Suprapubic skin (tissue), 4 donors: ENCODE results near the gene DDOST. TPM values are rescaled to one million over a fixed set of nuclear protein-coding genes. Genes with fewer than 3 reads are reported as not detected.

Experiments
- DNase-seq, 2 donors: peaks; one replicate each; pipeline ENCODE4 v3.0.0-alpha.2; 2019; ENCODE audit warnings: low spot score in 2 of 2
- H3K27ac ChIP-seq: fragments of 200-600 bp; sonication (generic); one replicate; pipeline ENCODE4 v1.5.1; 2019
- H3K27me3 ChIP-seq: fragments of 200-600 bp; sonication (generic); one replicate; pipeline ENCODE4 v1.5.1; 2019
- H3K36me3 ChIP-seq: fragments of 200-600 bp; sonication (generic); one replicate; pipeline ENCODE4 v1.5.1; 2019
- H3K4me1 ChIP-seq: fragments of 200-600 bp; sonication (generic); one replicate; pipeline ENCODE4 v1.5.1; 2019
- H3K4me3 ChIP-seq: fragments of 200-600 bp; sonication (generic); one replicate; pipeline ENCODE4 v1.5.1; 2019; ENCODE audit warnings: mild to moderate bottlenecking
- H3K9me3 ChIP-seq: fragments of 200-600 bp; sonication (generic); one replicate; pipeline ENCODE4 v1.5.1; 2019
- EP300 ChIP-seq: sonication (generic); formaldehyde crosslinking; IDR thresholded peaks from one replicate; pipeline ENCODE4 v1.6.1; 2017; ENCODE audit warnings: antibody characterized with exemption
- POLR2A ChIP-seq, 2 donors: fragments of 450-650 bp; IDR thresholded peaks; one replicate each; pipeline ENCODE4 v1.6.1; 2017; ENCODE audit warnings: antibody characterized with exemption in 2 of 2, mild to moderate bottlenecking in 2 of 2, moderate library complexity in 2 of 2
- POLR2AphosphoS5 ChIP-seq, 3 donors: sonication (generic); formaldehyde crosslinking; IDR thresholded peaks; one replicate each; pipeline ENCODE4 v1.6.1; 2017; ENCODE audit warnings: antibody characterized with exemption in 3 of 3
- WGBS: methylation state at CpG from one replicate; pipeline ENCODE4 v1.1.5; 2018; 5-methylcytosine and 5-hydroxymethylcytosine counted together
- total RNA-seq, 4 donors: library from RNA; depleted of rRNA; stranded (reverse); fragments of >200 nt; gene quantifications; one replicate each; pipeline ENCODE4 v1.1.0, GENCODE V29; 2016
- TF ChIP-seq, protein P1 (sequence below), 2 donors: fragments of 200-600 bp in 1 of 2; fragments of 450-650 bp in 1 of 2; sonication (generic) in 1 of 2; IDR thresholded peaks; one replicate each; pipeline ENCODE4 v1.5.1; 2016 to 2019; ENCODE audit warnings: antibody characterized with exemption in 2 of 2, mild to moderate bottlenecking in 1 of 2, moderate library complexity in 1 of 2

Gene DDOST
- total RNA-seq, 4 donors from 2014 or later, result 75.9 to 143 (median 125) TPM

DNA sequence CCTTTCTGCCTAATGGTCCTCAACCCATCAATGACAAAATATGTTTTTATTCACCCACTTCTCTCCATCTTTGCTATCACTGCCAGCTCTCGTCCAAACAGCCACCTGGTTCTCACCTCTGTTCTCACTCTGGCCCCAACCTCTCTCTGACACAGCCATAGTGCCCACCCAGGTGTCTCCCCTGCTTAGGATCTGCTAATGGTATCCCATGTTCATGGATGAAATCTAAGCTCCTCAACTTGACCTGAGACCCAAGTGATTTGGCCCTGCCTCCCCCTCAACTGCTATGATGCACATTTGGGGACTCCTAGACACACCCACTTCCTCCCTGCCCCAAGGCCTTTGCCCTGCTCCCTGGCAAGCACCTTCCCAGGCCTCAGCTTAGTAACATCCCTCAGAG is 30.7 kb upstream of the DDOST start:
- DNase-seq, result no peak
- Histone ChIP-seq H3K36me3 (no peaks in the 10 kb centered on the region), H3K27ac (no peak overlapping the region), H3K9me3 (no peaks in the 10 kb centered on the region), H3K4me3 (no peak overlapping the region), H3K4me1 (peaks cover 10% of the 10 kb centered on the region), H3K27me3 (no peaks in the 10 kb centered on the region)
- 72% methylated on average over 1 of the region's 1 CpG for WGBS
- TF ChIP-seq POLR2AphosphoS5 (IDR thresholded peaks at IDR 0.05), result no peak
- no peak for TF ChIP-seq EP300
- TF ChIP-seq, protein P1, sequence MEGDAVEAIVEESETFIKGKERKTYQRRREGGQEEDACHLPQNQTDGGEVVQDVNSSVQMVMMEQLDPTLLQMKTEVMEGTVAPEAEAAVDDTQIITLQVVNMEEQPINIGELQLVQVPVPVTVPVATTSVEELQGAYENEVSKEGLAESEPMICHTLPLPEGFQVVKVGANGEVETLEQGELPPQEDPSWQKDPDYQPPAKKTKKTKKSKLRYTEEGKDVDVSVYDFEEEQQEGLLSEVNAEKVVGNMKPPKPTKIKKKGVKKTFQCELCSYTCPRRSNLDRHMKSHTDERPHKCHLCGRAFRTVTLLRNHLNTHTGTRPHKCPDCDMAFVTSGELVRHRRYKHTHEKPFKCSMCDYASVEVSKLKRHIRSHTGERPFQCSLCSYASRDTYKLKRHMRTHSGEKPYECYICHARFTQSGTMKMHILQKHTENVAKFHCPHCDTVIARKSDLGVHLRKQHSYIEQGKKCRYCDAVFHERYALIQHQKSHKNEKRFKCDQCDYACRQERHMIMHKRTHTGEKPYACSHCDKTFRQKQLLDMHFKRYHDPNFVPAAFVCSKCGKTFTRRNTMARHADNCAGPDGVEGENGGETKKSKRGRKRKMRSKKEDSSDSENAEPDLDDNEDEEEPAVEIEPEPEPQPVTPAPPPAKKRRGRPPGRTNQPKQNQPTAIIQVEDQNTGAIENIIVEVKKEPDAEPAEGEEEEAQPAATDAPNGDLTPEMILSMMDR (IDR thresholded peaks at IDR 0.05), result no peak
- TF ChIP-seq POLR2A (IDR thresholded peaks at IDR 0.05), result no peak

DNA sequence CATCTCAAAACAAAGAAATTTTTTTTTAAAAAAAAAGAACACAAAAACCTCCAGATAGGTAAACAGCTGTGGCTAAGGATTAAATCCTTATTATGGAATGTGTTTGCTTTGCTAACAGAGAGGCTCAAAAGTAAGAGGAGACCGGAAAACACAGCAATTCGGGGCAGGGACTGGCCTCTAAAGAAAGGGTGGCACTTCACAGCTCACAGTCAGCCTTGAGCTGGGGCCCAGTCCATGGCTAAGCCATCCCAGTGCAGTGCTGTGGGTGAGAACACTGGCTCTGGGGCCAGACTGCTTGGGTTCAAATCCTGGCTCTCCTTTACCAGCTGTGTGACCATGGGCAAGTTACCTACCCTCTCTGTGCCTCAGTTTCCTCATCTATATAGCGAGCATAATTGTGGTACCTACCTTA is 28.5 kb upstream of the DDOST start:
- WGBS, result 97% methylated on average over 3 of the region's 3 CpGs
- peaks cover 4% of the 10 kb centered on the region for H3K4me1 ChIP-seq
- no peaks in the 10 kb centered on the region for H3K9me3 ChIP-seq
- no peaks in the 10 kb centered on the region for H3K27me3 ChIP-seq
- DNase-seq, result no peak
- H3K27ac ChIP-seq, result no peak overlapping the region
- H3K36me3 ChIP-seq, result no peaks in the 10 kb centered on the region
- TF ChIP-seq EP300 (no peak), POLR2AphosphoS5 (IDR thresholded peaks at IDR 0.05) (no peak), POLR2A (IDR thresholded peaks at IDR 0.05) (no peak)
- TF ChIP-seq, protein P1 (IDR thresholded peaks at IDR 0.05), result no peak
- no peak overlapping the region for H3K4me3 ChIP-seq

DNA sequence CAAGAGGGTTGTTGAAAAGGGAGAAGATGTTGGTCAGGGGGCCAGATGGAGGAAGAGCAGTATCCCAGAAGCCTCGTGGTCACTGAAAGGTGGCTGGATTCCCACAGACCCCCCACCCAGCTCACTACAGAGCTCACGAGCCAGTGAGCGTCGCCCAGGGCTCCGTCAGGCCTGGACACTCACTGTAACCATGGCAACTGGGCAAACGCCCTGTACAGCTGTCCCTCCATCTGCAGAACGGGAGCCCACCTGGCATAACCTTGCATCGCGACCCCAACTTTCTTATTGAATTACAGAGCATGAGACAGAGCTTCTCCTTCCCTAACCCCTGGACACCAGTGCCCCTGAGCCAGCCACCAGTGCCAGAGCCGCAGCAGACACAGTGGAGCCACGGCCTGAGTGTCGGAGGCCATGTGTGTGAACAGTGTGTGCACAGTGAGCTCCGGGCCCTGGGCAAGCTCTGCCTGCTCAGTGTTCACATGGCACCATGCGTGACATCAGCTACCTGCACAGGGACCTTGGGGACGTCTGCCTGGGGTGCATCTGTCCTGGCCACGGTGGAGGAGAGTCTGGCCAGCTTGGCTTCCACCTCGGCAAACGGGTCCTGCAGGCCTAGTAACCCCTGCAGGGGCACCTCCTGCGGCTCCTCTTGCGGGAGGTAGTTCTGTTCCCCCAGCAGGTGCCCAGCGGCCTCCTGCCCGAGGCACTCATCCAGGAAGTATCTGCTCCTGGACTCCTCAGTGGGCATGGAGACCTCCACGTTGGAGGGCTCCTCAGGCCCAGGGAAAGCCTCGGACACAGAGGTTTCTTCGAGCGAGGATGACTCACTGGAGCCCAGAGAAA is 25.9 kb upstream of the DDOST start:
- Histone ChIP-seq H3K27ac (no peak overlapping the region), H3K4me1 (peaks cover 7% of the 10 kb centered on the region), H3K36me3 (no peaks in the 10 kb centered on the region), H3K27me3 (no peaks in the 10 kb centered on the region), H3K4me3 (no peak overlapping the region), H3K9me3 (no peaks in the 10 kb centered on the region)
- TF ChIP-seq EP300 (no peak), POLR2A (IDR thresholded peaks at IDR 0.05) (no peak), POLR2AphosphoS5 (IDR thresholded peaks at IDR 0.05) (no peak)
- TF ChIP-seq, protein P1 (IDR thresholded peaks at IDR 0.05), result no peak
- DNase-seq, result no peak
- WGBS, result 84% methylated on average over 21 of the region's 26 CpGs

DNA sequence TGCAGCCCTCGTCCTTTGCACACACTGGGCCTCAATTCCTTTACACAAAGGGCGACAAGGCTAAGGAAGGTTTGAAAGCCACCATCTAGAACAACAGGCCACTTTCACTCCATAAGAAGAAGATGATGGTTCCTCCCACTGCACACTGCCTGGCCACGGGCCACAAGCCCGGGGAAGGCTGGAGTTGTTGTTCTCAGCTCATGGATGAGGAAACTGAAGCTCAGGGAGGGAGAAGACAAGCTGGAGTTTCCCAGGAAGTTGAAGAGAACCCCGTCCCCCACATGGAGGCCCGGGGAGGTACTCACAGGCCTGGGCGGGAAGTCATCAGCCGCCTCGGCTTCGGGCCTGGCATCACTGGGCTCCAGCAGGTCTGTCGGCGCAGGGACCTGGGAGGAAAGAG is 24.6 kb upstream of the DDOST start:
- TF ChIP-seq, protein P1 (IDR thresholded peaks at IDR 0.05), result no peak
- TF ChIP-seq POLR2A (IDR thresholded peaks at IDR 0.05) (no peak), POLR2AphosphoS5 (IDR thresholded peaks at IDR 0.05) (no peak), EP300 (no peak)
- Histone ChIP-seq H3K4me1 (peaks cover 7% of the 10 kb centered on the region), H3K36me3 (no peaks in the 10 kb centered on the region), H3K27me3 (no peaks in the 10 kb centered on the region), H3K27ac (peak overlapping the region; percentile 28), H3K9me3 (no peaks in the 10 kb centered on the region), H3K4me3 (no peak overlapping the region)
- no peak for DNase-seq
- WGBS, result 85% methylated on average over 12 of the region's 12 CpGs

DNA sequence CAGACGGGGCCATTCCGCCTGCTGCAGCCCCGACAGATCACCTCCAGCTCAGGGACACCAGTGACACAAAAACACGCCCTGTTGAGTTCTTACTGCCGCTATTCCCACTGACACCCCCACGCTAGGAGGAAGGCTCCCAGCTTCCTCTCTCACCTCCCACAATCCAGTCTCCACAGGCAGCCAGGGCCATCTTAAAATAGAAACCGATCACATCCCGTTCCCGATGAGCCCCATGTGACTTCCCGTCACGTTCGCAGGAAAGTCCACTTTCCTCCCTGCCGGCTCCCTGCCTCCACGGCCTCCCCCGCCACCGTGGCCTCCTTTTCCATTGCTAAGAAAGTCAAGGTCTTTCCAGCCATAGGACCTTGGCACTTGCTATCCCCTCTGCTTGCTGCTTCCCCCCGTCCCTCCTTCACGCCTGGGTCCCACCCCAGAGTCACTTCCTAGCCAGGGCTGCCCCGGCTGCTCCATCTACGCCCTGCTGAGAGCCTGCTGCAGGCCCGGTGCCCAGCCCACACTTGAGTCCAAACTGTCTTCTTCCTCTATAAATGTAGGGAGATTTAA is 24.0 kb upstream of the DDOST start:
- peak overlapping the region; percentile 44 for H3K27ac ChIP-seq
- whole genome bisulfite sequencing, result 80% methylated on average over 16 of the region's 21 CpGs
- H3K27me3 ChIP-seq, result no peaks in the 10 kb centered on the region
- no peaks in the 10 kb centered on the region for H3K9me3 ChIP-seq
- peak overlapping the region; percentile 35 for H3K4me3 ChIP-seq
- DNase-seq, result no peak
- no peak for TF ChIP-seq POLR2A (IDR thresholded peaks at IDR 0.05)
- TF ChIP-seq, protein P1 (IDR thresholded peaks at IDR 0.05), result no peak
- TF ChIP-seq EP300, result no peak
- TF ChIP-seq POLR2AphosphoS5 (IDR thresholded peaks at IDR 0.05), result no peak
- peaks cover 7% of the 10 kb centered on the region for H3K4me1 ChIP-seq
- no peaks in the 10 kb centered on the region for H3K36me3 ChIP-seq
